ENCODE results near the gene HOXC4.

DNA sequence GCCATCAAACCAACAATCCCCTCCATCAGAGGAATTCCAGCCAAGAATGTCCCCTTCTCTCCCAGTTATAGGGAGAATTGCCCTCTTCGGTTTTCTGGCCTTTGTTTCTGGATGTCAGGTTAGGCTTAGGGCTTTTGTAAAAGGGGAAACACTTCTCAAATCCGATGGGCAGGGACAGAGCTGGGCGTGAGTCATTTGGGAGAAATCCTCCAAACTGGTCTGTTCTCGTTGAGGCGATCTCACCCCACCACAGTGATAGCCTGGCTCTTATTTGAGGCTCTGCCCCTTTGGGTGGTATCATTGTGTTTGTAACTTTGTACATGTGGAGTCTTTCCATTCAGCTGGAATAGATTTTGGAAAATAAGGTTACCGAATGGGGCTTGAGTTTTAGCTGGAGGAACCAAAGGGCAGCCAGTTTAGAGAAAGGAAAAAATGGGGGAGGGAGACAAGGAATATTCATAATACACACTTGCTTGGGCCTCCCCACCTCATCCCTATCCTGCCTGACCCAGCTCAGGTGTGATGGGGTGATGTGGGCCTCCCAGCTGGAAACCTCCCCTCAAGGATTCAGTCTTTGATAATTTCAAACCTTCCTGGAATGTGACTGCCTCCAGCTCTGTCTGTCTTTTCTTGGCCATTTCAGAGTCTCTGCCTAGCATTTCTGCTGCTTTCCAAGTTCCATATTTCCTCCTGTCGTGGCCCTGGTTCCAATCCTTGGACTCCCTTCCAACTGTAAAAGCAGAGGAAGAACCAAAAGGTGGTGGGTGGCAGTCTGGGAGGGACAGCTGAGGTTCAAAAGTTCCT lies 7.5 kb downstream of the HOXC4 start:
- TF ChIP-seq, protein P1, sequence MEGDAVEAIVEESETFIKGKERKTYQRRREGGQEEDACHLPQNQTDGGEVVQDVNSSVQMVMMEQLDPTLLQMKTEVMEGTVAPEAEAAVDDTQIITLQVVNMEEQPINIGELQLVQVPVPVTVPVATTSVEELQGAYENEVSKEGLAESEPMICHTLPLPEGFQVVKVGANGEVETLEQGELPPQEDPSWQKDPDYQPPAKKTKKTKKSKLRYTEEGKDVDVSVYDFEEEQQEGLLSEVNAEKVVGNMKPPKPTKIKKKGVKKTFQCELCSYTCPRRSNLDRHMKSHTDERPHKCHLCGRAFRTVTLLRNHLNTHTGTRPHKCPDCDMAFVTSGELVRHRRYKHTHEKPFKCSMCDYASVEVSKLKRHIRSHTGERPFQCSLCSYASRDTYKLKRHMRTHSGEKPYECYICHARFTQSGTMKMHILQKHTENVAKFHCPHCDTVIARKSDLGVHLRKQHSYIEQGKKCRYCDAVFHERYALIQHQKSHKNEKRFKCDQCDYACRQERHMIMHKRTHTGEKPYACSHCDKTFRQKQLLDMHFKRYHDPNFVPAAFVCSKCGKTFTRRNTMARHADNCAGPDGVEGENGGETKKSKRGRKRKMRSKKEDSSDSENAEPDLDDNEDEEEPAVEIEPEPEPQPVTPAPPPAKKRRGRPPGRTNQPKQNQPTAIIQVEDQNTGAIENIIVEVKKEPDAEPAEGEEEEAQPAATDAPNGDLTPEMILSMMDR (tag by site-specific recombination; IDR thresholded peaks at IDR 0.05): no peak
- TF ChIP-seq ZNF843 (tag by site-specific recombination; IDR thresholded peaks at IDR 0.05): no peak

Measured in HEK293 (cell line).